ENCODE data around the gene EIF4G2.
A peak's percentile ranks its signal among the peaks of the same experiment; 100 is the strongest.

Gene EIF4G2

GRCh38 chr11:10770626-10771254 is 38.0 kb downstream of the EIF4G2 start:
- peak; percentile 71 for DNase-seq

- DNase-seq, result no peak
Observed at GRCh38 chr11:10764412-10764811, 44.3 kb downstream of the EIF4G2 start.

- no peak for DNase-seq
Observed at GRCh38 chr11:10763766-10764165, 45.0 kb downstream of the EIF4G2 start.

- DNase-seq, result no peak
Observed at GRCh38 chr11:10762913-10763421, 45.8 kb downstream of the EIF4G2 start.

- no peak for DNase-seq
Observed at GRCh38 chr11:10762185-10762584, 46.5 kb downstream of the EIF4G2 start.

- no peak for DNase-seq
Observed at GRCh38 chr11:10761085-10761698, 47.5 kb downstream of the EIF4G2 start.

GRCh38 chr11:10758957-10759356 is 49.8 kb downstream of the EIF4G2 start:
- DNase-seq, result peak; percentile 81

GRCh38 chr11:10752486-10752885 is 56.2 kb downstream of the EIF4G2 start:
- no peak for DNase-seq

GRCh38 chr11:10752061-10752460 is 56.7 kb downstream of the EIF4G2 start:
- DNase-seq, result peak; percentile 40

GRCh38 chr11:10751581-10751940 is 57.2 kb downstream of the EIF4G2 start:
- peak; percentile 35 for DNase-seq

GRCh38 chr11:10750838-10751580 is 57.7 kb downstream of the EIF4G2 start, which contains the start of gene CTR9:
TSS of gene CTR9 (plus strand) at chr11:10751246. CDS start at chr11:10751413, 167 bp downstream.
- DNase-seq, result peak; percentile 93

GRCh38 chr11:10749476-10749875 is 59.2 kb downstream of the EIF4G2 start:
- peak; percentile 35 for DNase-seq

- DNase-seq, result peak; percentile 22
Observed at GRCh38 chr11:10747733-10748132, 61.0 kb downstream of the EIF4G2 start.
